Endodermal cell (in vitro differentiated cells): ENCODE results near the gene SPINK1. TPM values are rescaled to one million over a fixed set of nuclear protein-coding genes. Genes with fewer than 3 reads are reported as not detected.

Source experiments
- DNase-seq: peaks from one replicate; pipeline ENCODE4 v3.0.0-alpha.2; 2017
- H3K27ac ChIP-seq: 2 replicates; pipeline ENCODE4 v1.5.1; 2013; ENCODE audit warnings: mild to moderate bottlenecking, low read depth, low read length, moderate library complexity
- H3K27me3 ChIP-seq: 2 replicates; pipeline ENCODE4 v1.6.1; 2013; ENCODE audit warnings: mild to moderate bottlenecking, low read length, moderate library complexity; ENCODE audit not compliant: insufficient read depth, control insufficient read depth, poor library complexity, severe bottlenecking
- H3K36me3 ChIP-seq: 2 replicates; pipeline ENCODE4 v1.7.0; 2013; ENCODE audit warnings: mild to moderate bottlenecking, low read length, moderate library complexity; ENCODE audit not compliant: control insufficient read depth, insufficient read depth
- H3K4me1 ChIP-seq: one replicate; pipeline ENCODE4 v1.7.0; 2013; ENCODE audit warnings: low read length; ENCODE audit not compliant: control insufficient read depth, insufficient read depth
- H3K4me3 ChIP-seq: 2 replicates; pipeline ENCODE4 v1.5.1; 2013; ENCODE audit warnings: mild to moderate bottlenecking, low read length, moderate library complexity
- H3K9ac ChIP-seq: 2 replicates; pipeline ENCODE4 v1.6.1; 2013; ENCODE audit warnings: mild to moderate bottlenecking, low read length, moderate library complexity; ENCODE audit not compliant: poor library complexity, severe bottlenecking; ENCODE audit errors: extremely low read depth
- H3K9me3 ChIP-seq: 2 replicates; pipeline ENCODE4 v1.6.1; 2013; ENCODE audit warnings: mild to moderate bottlenecking, low read length, moderate library complexity; ENCODE audit not compliant: control insufficient read depth
- H3K27ac Mint-ChIP-seq: 2 replicates; pipeline ENCODE4 v1.8.0; 2020; ENCODE audit warnings: mixed read lengths
- H3K27me3 Mint-ChIP-seq: 2 replicates; pipeline ENCODE4 v1.8.0; 2021; ENCODE audit warnings: mild to moderate bottlenecking, mixed read lengths; ENCODE audit not compliant: insufficient read depth
- H3K36me3 Mint-ChIP-seq: 2 replicates; pipeline ENCODE4 v1.8.0; 2020; ENCODE audit warnings: low read depth, mixed read lengths
- H3K4me1 Mint-ChIP-seq: 2 replicates; pipeline ENCODE4 v1.8.0; 2020; ENCODE audit warnings: mixed read lengths
- H3K4me3 Mint-ChIP-seq: 2 replicates; pipeline ENCODE4 v1.8.0; 2020; ENCODE audit warnings: mild to moderate bottlenecking, moderate library complexity, mixed read lengths
- H3K9me3 Mint-ChIP-seq: 2 replicates; pipeline ENCODE4 v1.8.0; 2020; ENCODE audit warnings: mild to moderate bottlenecking, mixed read lengths
- CTCF ChIP-seq: fragments of 200-600 bp; sonication (generic); conservative IDR thresholded peaks from 2 replicates; pipeline ENCODE4 v1.5.0; 2021; ENCODE audit warnings: antibody characterized with exemption, mild to moderate bottlenecking
- WGBS, 2 experiments: methylation state at CpG; one replicate each; pipeline versions ENCODE4 v1.1.5 to v1.1.7; 2013; ENCODE audit warnings: missing lambda C conversion rate in 2 of 2, mixed read lengths in 1 of 2; ENCODE audit not compliant: insufficient coverage in 1 of 2, insufficient read length in 1 of 2; 5-methylcytosine and 5-hydroxymethylcytosine counted together
- long read RNA-seq, 4 experiments: library from polyadenylated mRNA in 2 of 4; library from RNA in 1 of 4; library from capped mRNA in 1 of 4; stranded (forward) in 3 of 4; unstranded in 1 of 4; transcript quantifications; one replicate each; pipeline ENCODE4 v2.0.0, GENCODE V29; 2020 to 2021; ENCODE audit warnings: inconsistent platforms in 1 of 4
- polyA plus RNA-seq, 2 experiments: library from polyadenylated mRNA; stranded (reverse); fragments of 50-300 nt; gene quantifications; one replicate each; pipeline ENCODE4 v1.2.3, GENCODE V29; 2013
- total RNA-seq, 2 donors: library from RNA; stranded (reverse); fragmentation: NEBNext Ultra II Directional in 1 of 2; extraction: Animal tissue kit (Norgen Biotek cat#: 25700) in 1 of 2; gene quantifications; 2 replicates in 1 of 2; 3 replicates in 1 of 2; pipeline ENCODE4 v1.2.1, GENCODE V29; 2021

The SPINK1 gene
- not detected for total RNA-seq
- polyA plus RNA-seq (2013, experiment 1 of 2), result 1.0 TPM
- polyA plus RNA-seq (2013, experiment 2 of 2), result 1.7 TPM
- long read RNA-seq, experiment 1, result 0 reads
- long read RNA-seq, experiment 2, result 0 reads
- long read RNA-seq, experiment 3, partial matches to known transcripts, result 0 of 2 reads
- long read RNA-seq, experiment 3, other reads (novel, unspliced or antisense), result 2 of 2 reads
- long read RNA-seq, experiment 4, result 0 reads

GRCh38 chr5:147831465-147831864 lies at the start of gene SPINK1:
TSS of gene SPINK1 (minus strand) at chr5:147831671. CDS start at chr5:147831577, 94 bp downstream.
- H3K36me3 ChIP-seq, result no peaks in the 10 kb centered on the region
- H3K27ac ChIP-seq, result no peak within 1 kb of the TSS
- Mint-ChIP-seq H3K36me3 (no peaks in the 10 kb centered on the region), H3K27me3 (no peaks in the 10 kb centered on the region), H3K9me3 (no peaks in the 10 kb centered on the region), H3K4me1 (peaks cover 4% of the 10 kb centered on the region), H3K4me3 (no peak within 1 kb of the TSS), H3K27ac (no peak within 1 kb of the TSS)
- no peak for TF ChIP-seq CTCF
- no peaks in the 10 kb centered on the region for H3K4me1 ChIP-seq
- H3K9ac ChIP-seq, result no peak within 1 kb of the TSS
- no peaks in the 10 kb centered on the region for H3K27me3 ChIP-seq
- no peaks in the 10 kb centered on the region for H3K9me3 ChIP-seq
- WGBS, 2 experiments, result 93 to 100% methylated on average over 1 to 3 of the region's 3 CpGs
- no peak for DNase-seq
- no peak within 1 kb of the TSS for H3K4me3 ChIP-seq

- Mint-ChIP-seq H3K4me3 (no peak overlapping the region), H3K9me3 (no peaks in the 10 kb centered on the region), H3K27ac (no peak overlapping the region), H3K4me1 (peaks cover 28% of the 10 kb centered on the region), H3K27me3 (no peaks in the 10 kb centered on the region), H3K36me3 (no peaks in the 10 kb centered on the region)
- TF ChIP-seq CTCF, result no peak
- H3K4me1 ChIP-seq, result no peaks in the 10 kb centered on the region
- no peaks in the 10 kb centered on the region for H3K9me3 ChIP-seq
- H3K9ac ChIP-seq, result no peak overlapping the region
- H3K27me3 ChIP-seq, result no peaks in the 10 kb centered on the region
- WGBS, 2 experiments, result 86 to 97% methylated on average over 1 to 2 of the region's 2 CpGs
- no peak for DNase-seq
- H3K36me3 ChIP-seq, result no peaks in the 10 kb centered on the region
- H3K27ac ChIP-seq, result no peak overlapping the region
- H3K4me3 ChIP-seq, result no peak overlapping the region
Observed at GRCh38 chr5:147880487-147880886, 49.0 kb upstream of the SPINK1 start.

- Mint-ChIP-seq H3K36me3 (no peaks in the 10 kb centered on the region), H3K4me3 (no peak overlapping the region), H3K9me3 (no peaks in the 10 kb centered on the region), H3K4me1 (peaks cover 34% of the 10 kb centered on the region), H3K27me3 (no peaks in the 10 kb centered on the region), H3K27ac (no peak overlapping the region)
- TF ChIP-seq CTCF, result peak; percentile 46
- Histone ChIP-seq H3K36me3 (no peaks in the 10 kb centered on the region), H3K9me3 (no peaks in the 10 kb centered on the region), H3K27ac (no peak overlapping the region), H3K9ac (no peak overlapping the region), H3K4me3 (no peak overlapping the region), H3K27me3 (no peaks in the 10 kb centered on the region), H3K4me1 (no peaks in the 10 kb centered on the region)
- no peak for DNase-seq
- 92 to 94% methylated on average over 2 to 3 of the region's 3 CpGs for WGBS, 2 experiments
Observed at GRCh38 chr5:147879784-147880183, 48.3 kb upstream of the SPINK1 start.
